AG09309 (cell line): ENCODE data around the gene RAB11FIP3.

Experiments used
- DNase-seq: peaks from one replicate; pipeline ENCODE4 v3.0.0-alpha.2; 2010; ENCODE audit warnings: low read depth
- H3K4me3 ChIP-seq: 2 replicates; pipeline ENCODE4 v1.5.1; 2011; ENCODE audit warnings: mild to moderate bottlenecking, low read depth, low read length, moderate library complexity; ENCODE audit not compliant: control insufficient read depth
- TF ChIP-seq, protein P1 (sequence below): IDR thresholded peaks from 2 replicates; pipeline ENCODE4 v1.5.1; 2011; ENCODE audit warnings: mild to moderate bottlenecking, low read depth, low read length, inconsistent platforms; ENCODE audit not compliant: insufficient read depth, control insufficient read depth; ENCODE audit errors: missing control alignments

RAB11FIP3 gene

DNA sequence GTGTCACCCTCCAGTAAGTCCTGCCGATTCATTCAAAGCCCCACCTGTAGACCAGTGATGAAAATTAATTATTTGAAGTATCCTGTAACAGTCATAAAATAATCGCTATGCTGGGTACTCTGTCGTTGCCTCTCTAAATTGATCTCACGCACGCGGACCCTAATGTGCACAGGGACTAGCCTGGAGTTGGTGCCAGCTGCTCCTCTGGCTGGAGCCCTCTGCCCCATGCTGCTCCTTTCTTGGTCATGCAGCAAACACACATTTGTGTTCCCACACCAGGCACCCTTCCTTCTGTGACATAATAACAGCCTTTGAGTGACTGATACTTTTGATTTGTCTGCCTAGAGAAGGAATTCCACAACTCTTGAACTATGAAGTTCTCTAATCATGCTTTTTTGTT lies 16.0 kb downstream of the RAB11FIP3 start:
- TF ChIP-seq, protein P1, sequence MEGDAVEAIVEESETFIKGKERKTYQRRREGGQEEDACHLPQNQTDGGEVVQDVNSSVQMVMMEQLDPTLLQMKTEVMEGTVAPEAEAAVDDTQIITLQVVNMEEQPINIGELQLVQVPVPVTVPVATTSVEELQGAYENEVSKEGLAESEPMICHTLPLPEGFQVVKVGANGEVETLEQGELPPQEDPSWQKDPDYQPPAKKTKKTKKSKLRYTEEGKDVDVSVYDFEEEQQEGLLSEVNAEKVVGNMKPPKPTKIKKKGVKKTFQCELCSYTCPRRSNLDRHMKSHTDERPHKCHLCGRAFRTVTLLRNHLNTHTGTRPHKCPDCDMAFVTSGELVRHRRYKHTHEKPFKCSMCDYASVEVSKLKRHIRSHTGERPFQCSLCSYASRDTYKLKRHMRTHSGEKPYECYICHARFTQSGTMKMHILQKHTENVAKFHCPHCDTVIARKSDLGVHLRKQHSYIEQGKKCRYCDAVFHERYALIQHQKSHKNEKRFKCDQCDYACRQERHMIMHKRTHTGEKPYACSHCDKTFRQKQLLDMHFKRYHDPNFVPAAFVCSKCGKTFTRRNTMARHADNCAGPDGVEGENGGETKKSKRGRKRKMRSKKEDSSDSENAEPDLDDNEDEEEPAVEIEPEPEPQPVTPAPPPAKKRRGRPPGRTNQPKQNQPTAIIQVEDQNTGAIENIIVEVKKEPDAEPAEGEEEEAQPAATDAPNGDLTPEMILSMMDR: no peak
- no peak for DNase-seq
- H3K4me3 ChIP-seq: no peak overlapping the region

DNA sequence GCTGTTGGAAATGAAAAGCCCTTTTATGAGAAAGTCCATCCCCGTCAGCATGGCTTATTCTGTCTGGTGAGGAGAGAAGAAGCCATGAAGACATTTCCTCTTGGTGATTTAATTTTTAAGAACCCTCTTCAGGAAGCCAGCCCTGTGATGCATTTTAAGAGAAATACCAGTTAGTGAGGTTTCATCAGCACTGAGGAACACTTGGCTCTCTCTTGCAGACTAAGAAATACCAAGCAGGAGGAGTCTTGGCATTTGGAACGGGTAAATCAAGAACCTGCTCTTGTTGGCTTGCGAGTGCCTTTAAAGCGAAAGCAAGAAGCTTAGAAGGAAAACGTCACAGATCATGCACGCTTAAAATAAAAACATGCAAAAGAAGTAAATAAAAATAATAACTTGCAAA lies 17.5 kb downstream of the RAB11FIP3 start:
- H3K4me3 ChIP-seq: no peak overlapping the region
- no peak for DNase-seq
- TF ChIP-seq, protein P1: no peak

DNA sequence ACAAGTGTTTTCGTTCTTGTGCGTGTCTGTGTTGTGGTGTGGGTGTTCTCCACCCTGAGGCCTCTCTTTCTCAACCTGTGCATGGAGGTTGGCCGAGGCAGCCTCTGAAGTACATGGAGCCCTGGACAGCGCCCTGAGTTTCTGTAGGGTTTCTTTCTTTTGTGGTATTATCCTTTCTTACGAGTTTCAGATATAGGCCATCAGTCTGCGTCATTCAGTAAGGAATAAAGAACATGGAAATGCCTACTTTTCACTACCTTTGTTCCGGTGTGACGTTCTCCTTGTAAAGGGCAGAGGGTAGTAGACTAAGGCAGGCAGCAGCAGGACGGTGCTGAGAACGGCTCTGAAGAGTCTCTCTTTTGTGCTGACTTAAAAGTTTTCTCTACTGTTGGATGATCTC lies 18.6 kb downstream of the RAB11FIP3 start:
- H3K4me3 ChIP-seq: no peak overlapping the region
- TF ChIP-seq, protein P1: no peak
- DNase-seq: no peak

DNA sequence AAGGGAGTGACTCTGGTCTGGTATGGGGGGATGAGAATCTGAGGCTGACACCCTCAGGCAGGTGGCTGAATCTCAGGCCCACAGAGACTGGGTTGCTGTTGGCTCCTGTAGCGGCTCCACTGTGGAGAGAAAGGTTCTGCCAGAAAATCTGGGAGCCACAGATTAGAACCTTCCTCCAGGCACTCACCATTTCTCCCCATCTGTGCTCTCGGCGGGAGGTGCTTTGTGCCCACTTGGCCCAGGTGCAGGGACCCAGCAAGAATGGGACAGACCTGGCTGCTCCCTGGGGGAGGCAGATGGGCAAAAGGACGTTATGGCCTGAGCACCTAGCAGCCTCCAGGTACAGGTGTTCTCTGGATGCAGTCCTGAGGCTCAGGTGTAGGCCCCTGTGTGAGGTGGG lies 20.1 kb downstream of the RAB11FIP3 start:
- TF ChIP-seq, protein P1: no peak
- no peak for DNase-seq
- H3K4me3 ChIP-seq: no peak overlapping the region

DNA sequence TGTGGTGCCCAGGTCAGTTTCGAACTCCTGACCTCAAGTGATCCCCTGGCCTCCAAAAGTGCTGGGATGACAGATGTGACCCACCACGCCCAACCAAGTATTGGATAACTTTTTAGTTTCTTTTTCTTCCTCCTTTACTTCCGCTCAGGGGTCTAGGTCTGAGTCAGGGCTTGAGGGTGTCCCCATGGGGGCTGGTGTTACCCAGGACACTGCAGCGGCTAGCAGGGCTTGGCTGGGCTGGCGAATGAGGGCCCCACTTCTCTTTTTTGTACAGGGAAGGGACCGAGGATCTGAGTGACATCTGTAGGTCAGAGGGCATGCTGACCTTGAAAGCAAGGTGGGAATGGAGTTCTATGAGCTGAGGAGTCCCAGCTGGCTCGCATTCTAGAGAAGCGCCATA lies 24.9 kb downstream of the RAB11FIP3 start:
- H3K4me3 ChIP-seq: no peak overlapping the region
- TF ChIP-seq, protein P1: no peak
- no peak for DNase-seq

DNA sequence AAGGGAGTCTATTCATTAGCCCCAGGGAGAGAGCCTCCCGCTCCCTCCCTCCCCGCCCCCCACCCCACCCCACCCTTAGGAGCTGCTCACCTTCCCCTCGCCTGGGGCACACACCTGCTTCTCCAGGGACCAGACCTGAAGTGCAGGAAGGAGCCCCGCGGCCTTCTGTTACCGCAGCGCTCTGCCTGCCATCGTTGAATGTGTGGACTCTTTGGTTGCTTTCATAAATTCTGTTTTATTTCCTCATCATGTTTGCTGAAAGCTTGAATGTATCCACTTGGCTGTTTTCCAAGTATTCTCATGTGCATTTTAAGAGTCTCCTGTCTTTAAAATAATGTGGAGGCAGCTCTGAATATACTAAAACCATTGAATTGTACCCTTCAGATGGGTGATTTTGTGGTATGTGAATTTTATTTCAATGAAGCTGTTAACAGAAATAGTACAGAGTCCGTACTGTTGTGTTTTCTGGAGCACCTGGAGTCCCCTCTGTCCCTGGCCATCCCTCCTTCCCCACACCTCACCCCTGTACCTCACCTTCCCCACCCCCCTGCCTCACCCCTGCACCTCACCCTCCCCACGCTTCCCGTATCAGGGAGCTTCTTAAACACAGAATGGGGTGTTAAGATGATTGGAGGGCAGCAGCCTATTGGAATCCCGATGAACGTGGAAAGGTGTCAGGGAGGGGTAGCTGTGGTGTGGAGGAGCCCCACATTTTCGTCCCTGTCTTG lies 25.5 kb downstream of the RAB11FIP3 start:
- no peak for DNase-seq
- TF ChIP-seq, protein P1: no peak
- no peak overlapping the region for H3K4me3 ChIP-seq
